NCI-H2227 (cell line): ENCODE data around the gene TMEM235.
"Not testable (repeated sequence)": the region's sequence is repeated elsewhere in the genome, so short reads cannot be mapped to it uniquely, and the experiment has no call there.

Source experiments
- DNase-seq: peaks from one replicate; lab custom pipeline; 2025; ENCODE audit not compliant: unreplicated experiment; lab: John Stamatoyannopoulos, UW

The TMEM235 gene

DNA sequence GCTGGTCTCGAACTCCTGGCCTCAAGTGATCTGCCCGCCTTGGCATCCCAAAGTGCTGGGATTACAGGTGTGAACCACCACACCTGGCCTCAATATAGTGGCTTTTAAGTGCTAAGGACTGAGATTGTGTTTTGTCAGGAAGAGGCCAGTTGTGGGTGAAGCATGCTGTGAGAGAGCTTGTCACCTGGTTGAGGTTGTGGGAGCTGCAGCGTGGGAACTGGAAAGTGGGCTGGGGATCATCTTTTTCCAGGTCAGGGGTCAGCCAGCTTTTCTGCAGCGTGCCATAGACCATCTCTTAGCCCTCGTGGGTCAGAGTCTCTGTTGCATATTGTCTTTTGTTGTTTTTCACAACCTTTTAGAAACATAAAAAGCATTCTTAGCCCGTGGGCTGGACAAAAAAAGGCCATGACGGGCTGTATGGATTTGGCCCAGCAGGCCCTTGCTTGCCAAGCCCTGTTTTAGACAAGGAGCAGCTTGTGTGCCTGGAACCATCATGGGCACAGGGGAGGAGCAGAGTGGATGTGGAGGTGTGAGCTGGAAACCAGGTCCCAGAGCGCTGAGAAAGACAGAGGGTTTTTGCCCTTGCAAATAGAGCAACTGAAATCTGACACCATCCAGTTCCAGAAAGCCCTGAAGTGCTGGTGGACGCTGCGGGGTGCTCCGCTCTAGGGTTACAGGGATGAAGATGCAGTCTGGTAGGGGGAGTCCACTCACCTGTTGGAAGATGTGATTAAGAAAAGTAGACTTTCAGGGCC, 11.9 kb upstream of the TMEM235 start:
- no peak for DNase-seq

DNA sequence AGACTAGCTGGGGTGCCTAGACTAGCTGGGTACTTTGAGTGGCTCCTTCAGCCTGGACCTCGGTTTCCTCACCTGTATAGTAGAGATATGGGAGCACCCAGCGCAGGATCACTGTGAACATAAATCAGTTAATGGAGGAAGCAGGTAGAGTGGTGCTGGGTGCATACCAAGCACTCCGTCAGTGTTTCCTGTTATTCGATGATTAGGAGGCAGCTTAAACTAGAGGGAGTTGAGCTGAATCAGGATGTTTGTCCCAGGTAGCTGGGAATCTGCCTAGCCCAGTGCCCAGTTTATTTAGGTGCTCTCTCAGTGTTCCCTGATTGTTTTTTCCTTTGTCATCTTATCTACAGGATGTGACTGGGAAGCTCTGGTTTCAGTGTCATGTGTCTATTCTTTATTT, 8.4 kb upstream of the TMEM235 start:
- DNase-seq, result no peak

DNA sequence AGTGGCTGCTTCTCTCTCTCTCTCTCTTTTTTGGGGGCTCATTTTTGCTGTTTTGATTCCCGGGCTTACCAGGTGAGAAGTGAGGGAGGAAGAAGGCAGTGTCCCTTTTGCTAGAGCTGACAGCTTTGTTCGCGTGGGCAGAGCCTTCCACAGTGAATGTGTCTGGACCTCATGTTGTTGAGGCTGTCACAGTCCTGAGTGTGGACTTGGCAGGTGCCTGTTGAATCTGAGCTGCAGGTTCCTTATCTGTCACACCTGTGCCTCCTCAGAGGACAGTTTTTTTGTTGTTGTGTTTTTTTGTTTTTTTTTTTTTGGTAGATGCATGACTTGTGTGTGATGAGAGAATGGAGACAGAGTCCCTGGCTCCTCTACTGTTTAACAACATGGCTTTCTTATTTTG, 7.7 kb upstream of the TMEM235 start:
- DNase-seq, result no peak

DNA sequence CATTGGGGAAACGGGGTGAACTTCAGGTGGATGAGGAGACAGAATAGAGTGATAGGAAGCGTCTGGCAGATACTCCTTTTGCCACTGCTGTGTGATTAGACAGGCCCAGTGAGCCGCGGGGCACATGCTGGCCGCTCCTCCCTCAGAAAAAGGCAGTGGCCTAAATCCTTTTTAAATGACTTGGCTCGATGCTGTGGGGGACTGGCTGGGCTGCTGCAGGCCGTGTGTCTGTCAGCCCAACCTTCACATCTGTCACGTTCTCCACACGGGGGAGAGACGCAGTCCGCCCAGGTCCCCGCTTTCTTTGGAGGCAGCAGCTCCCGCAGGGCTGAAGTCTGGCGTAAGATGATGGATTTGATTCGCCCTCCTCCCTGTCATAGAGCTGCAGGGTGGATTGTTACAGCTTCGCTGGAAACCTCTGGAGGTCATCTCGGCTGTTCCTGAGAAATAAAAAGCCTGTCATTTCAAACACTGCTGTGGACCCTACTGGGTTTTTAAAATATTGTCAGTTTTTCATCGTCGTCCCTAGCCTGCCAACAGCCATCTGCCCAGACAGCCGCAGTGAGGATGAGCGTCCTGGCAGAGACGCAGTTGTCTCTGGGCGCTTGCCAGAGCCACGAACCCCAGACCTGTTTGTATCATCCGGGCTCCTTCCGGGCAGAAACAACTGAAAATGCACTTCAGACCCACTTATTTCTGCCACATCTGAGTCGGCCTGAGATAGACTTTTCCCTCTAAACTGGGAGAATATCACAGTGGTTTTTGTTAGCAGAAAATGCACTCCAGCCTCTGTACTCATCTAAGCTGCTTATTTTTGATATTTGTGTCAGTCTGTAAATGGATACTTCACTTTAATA, 7.0 kb upstream of the TMEM235 start:
- peak; percentile 86 for DNase-seq

DNA sequence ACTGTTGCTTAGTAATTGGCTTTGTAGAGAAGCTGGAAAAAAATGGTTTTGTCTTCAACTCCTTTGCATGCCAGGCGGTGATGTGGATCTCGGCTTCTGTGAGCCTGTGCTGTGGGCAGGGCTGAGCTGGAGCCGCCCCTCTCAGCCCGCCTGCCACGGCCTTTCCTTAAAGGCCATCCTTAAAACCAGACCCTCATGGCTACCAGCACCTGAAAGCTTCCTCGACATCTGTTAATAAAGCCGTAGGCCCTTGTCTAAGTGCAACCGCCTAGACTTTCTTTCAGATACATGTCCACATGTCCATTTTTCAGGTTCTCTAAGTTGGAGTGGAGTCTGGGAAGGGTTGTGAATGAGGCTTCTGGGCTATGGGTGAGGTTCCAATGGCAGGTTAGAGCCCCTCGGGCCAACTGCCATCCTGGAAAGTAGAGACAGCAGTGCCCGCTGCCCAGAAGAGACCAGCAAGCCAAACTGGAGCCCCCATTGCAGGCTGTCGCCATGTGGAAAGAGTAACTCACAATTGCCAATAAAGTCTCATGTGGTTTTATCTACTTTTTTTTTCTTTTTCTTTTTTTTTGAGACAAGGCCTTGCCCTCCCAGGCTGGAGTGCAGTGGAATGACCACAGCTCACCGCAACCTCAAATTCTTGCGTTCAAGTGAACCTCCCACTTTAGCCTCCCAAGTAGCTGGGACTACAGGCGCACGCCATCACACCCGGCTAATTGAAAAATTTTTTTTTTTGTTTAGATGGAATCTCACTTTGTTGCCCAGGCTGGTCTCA, 6.2 kb upstream of the TMEM235 start:
- DNase-seq, result peak; percentile 26

DNA sequence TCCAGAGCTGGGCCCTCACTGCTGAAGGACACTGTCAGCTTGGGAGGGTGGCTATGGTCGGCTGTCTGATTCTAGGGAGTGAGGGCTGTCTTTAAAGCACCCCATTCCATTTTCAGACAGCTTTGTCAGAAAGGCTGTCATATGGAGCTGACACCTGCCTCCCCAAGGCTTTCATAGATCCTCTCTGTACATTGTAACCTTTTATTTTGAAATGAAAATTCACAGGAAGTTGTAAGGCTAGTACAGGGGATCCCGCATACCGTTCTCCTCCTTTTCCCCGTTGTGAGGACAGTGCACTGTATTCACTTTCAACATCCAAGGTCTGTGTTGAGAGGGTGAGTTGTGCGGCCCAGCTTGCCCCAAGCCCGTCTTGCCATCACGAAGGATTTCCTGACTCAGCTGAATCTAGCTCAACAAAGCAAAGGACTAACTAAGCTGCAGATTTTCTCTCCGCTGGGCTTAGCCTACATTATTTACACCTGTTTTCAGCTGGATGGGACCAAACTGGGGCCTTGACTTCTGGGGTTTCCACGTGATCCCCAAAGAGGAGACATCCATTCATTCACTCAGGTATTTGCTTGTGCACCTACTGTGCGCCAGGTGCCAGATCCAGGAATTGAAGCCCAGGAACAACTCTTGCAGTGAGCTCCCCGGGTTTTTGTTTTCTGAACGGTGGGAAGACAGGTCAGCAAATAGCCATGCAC, 5.2 kb upstream of the TMEM235 start:
- DNase-seq, result no peak

DNA sequence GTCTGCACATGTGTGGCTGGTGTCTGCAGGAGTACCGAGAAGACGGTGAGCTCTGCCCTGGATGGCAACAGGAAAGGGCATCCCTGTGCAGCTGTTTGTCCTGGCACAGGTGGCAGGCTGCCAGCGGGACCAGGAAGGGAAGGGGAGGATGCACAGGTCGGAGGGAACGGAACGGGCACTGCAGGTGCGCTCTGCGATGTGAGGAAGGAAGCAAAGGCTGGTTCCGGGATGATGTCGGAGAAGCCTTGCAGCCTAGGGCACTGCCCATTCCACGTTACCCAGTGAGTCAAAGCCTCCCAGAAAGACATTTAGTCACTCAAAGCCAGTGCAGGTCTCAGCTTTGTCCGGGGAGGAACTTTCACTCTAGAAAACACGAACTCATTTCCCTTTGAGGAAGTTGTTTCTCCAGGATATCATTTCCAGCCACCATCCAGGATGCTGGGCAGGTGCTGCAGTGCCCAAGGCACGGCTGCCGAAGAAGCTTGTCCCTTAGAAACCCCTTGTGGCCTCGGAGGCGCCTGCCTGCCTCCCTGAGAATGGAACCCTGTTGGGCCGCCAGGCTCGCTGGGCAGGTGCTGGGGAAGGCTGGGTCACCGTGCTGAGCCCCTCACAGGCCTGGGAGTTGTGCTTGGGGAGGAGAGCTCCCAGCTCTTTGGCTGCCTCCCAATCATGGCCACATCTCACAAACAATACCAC, 4.5 kb upstream of the TMEM235 start:
- DNase-seq, result no peak

- no peak for DNase-seq
These were observed 3.9 kb upstream of the TMEM235 start for GRCh38 chr17:78227455-78227916.

DNA sequence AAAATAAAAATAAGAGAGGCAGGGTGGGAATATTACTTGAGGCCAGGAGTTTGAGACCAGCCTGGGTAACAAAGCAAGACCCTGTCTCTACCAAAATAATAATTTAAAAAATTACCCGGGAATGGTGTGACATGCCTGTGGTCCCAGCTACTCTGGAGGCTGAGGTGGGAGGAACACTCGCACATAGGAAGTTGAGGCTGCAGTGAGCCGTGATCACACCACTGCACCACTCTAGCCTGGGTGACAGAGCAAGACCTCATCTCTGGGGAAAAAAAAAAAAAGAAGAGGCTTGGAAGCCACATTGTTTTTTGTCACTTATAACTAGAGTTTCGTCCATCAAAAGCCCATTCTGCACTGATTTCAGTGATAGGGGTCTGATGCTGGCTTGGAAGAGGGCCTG, 3.3 kb upstream of the TMEM235 start:
- DNase-seq, result no peak

- DNase-seq, result no peak
These were observed 1.0 kb upstream of the TMEM235 start for GRCh38 chr17:78230252-78230962.

- DNase-seq, result no peak
These were observed 794 bp downstream of the TMEM235 start for GRCh38 chr17:78231991-78232858.

GRCh38 chr17:78232859-78233173, 1.4 kb downstream of the TMEM235 start:
- no peak for DNase-seq

GRCh38 chr17:78233678-78234077, 2.2 kb downstream of the TMEM235 start:
- DNase-seq, result no peak

DNA sequence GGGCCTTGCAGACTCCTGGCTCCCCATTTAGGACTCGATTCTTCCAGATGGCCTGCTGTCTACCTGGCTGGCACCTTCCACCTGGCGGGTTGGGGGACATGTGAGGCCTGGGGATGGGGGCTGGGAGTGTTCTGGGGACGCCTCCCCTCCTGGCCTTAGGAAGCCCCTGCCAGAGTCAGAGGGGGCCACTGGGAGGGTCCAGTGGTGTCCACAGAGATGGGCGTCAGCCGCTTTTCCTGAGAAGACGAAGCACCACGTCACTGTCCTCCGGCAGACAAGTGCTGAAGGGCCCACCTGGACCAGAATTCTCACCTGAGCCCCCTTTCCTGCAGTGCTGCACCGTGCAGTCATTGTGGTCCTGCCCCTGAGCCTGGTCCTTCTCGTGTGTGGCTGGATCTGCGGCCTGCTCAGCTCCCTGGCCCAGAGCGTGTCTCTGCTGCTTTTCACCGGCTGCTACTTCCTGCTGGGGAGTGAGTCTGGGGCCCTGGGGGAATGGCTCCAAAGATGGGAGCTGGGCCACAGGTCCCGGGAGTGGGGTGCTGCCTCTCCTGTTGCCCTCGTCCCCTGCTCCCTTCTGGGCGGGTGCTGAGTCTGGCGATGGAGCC, 2.9 kb downstream of the TMEM235 start:
- DNase-seq, result no peak

DNA sequence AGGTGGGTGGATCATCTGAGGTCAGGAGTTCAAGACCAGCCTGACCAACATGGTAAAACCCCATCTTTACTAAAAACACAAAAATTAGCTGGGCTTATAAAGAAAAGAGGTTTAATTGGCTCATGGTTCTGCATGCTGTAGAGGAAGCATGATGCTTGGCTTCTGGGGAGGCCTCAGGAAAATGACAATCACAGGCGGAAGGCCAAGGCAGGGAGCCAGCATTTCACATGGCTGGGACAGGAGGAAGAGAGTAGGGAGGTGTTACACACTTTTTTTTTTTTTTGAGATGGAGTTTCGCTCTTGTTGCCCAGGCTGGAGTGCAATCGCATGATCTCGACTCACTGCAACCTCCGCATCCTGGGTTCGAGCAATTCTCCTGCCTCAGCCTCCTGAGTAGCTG, 3.6 kb downstream of the TMEM235 start:
- not testable (repeated sequence) for DNase-seq

- no peak for DNase-seq
These were observed 4.5 kb downstream of the TMEM235 start for GRCh38 chr17:78235885-78236284.

GRCh38 chr17:78236362-78237127, 5.1 kb downstream of the TMEM235 start:
- no peak for DNase-seq
